ENCODE data around the gene DSE. TPM values are rescaled to one million over a fixed set of nuclear protein-coding genes. Genes with fewer than 3 reads are reported as not detected.

DSE gene
- total RNA-seq, 3 donors from 2014 or later (not counting 1 experiment from before 2014, with no cell fraction given): 7.4 to 9.6 (median 7.6) TPM

GRCh38 chr6:116385921-116386320 is 15.2 kb downstream of the DSE start:
- Mint-ChIP-seq H3K36me3 (no peaks in the 10 kb centered on the region), H3K9me3 (no peaks in the 10 kb centered on the region), H3K4me1 (peaks cover 7 to 9% of the 10 kb centered on the region in 2 donors), H3K27me3 (ENCODE audit: low read depth in 2 of 2) (peaks cover 9 to 11% of the 10 kb centered on the region in 2 donors), H3K4me3 (no peak overlapping the region), H3K27ac (no peak overlapping the region)
- DNase-seq: no peak
- ATAC-seq: no peak
- TF ChIP-seq, protein P1, sequence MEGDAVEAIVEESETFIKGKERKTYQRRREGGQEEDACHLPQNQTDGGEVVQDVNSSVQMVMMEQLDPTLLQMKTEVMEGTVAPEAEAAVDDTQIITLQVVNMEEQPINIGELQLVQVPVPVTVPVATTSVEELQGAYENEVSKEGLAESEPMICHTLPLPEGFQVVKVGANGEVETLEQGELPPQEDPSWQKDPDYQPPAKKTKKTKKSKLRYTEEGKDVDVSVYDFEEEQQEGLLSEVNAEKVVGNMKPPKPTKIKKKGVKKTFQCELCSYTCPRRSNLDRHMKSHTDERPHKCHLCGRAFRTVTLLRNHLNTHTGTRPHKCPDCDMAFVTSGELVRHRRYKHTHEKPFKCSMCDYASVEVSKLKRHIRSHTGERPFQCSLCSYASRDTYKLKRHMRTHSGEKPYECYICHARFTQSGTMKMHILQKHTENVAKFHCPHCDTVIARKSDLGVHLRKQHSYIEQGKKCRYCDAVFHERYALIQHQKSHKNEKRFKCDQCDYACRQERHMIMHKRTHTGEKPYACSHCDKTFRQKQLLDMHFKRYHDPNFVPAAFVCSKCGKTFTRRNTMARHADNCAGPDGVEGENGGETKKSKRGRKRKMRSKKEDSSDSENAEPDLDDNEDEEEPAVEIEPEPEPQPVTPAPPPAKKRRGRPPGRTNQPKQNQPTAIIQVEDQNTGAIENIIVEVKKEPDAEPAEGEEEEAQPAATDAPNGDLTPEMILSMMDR (IDR thresholded peaks at IDR 0.05): no peak
- no peaks in the 10 kb centered on the region for H3K9me3 ChIP-seq (ENCODE audit: control insufficient read depth, insufficient read depth, low read length)
- H3K4me3 ChIP-seq (ENCODE audit: low read length): no peak overlapping the region
- peaks cover 4% of the 10 kb centered on the region for H3K4me1 ChIP-seq (ENCODE audit: control insufficient read depth, insufficient read depth, low read length)
- H3K27me3 ChIP-seq (ENCODE audit: control insufficient read depth, insufficient read depth, low read length): no peaks in the 10 kb centered on the region
- intact Hi-C loops (cut with micrococcal nuclease): no loop called here
- no peak overlapping the region for H3K27ac ChIP-seq (ENCODE audit: low read length)
- no peaks in the 10 kb centered on the region for H3K36me3 ChIP-seq (ENCODE audit: control insufficient read depth, insufficient read depth, low read length)

- DNase-seq: peak in 1 of 2 donors; percentile 16
Observed at GRCh38 chr6:116386581-116387299, 16.0 kb downstream of the DSE start.

DNA sequence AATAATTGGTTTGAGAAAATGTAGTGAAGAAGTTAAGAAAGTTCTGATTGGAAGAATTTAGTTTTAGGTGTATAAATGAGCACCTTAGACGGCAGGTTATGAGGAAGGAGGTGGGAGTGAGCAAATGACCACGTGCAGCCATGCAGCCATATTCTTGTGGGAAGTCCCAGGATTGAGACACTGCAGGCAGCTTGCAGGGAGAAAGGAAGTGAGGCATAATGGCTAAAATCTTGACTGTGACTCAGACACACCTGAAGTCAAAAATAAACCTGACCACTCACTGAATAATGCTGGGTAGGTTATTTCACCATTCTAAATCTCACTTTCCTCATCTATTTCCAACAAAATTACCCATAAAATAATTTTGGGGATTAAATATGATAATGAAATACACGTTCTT is 16.6 kb downstream of the DSE start:
- ATAC-seq (peak in 1 of 3 donors; percentile 41), DNase-seq (peak in 1 of 2 donors; percentile 24)
- 58% methylated on average over 3 of the region's 3 CpGs for WGBS (ENCODE audit: insufficient coverage)
- Histone ChIP-seq H3K27me3 (ENCODE audit: control insufficient read depth, insufficient read depth, low read length) (no peaks in the 10 kb centered on the region), H3K4me3 (ENCODE audit: low read length) (no peak overlapping the region), H3K9me3 (ENCODE audit: control insufficient read depth, insufficient read depth, low read length) (no peaks in the 10 kb centered on the region), H3K4me1 (ENCODE audit: control insufficient read depth, insufficient read depth, low read length) (peaks cover 8% of the 10 kb centered on the region), H3K36me3 (ENCODE audit: control insufficient read depth, insufficient read depth, low read length) (no peaks in the 10 kb centered on the region), H3K27ac (ENCODE audit: low read length) (no peak overlapping the region)
- no peaks in the 10 kb centered on the region for H3K9me3 Mint-ChIP-seq
- no peaks in the 10 kb centered on the region for H3K36me3 Mint-ChIP-seq
- peaks cover 7 to 8% of the 10 kb centered on the region in 2 donors for H3K27me3 Mint-ChIP-seq (ENCODE audit: low read depth in 2 of 2)
- intact Hi-C loops (cut with micrococcal nuclease): no loop called here
- TF ChIP-seq, protein P1 (IDR thresholded peaks at IDR 0.05): no peak
- H3K4me1 Mint-ChIP-seq: peaks cover 12 to 14% of the 10 kb centered on the region in 2 donors
- no peak overlapping the region for H3K4me3 Mint-ChIP-seq
- H3K27ac Mint-ChIP-seq: no peak overlapping the region

More at GRCh38 chr6:116386581-116387299, 16.0 kb downstream of the DSE start:
- no peak for ATAC-seq
- H3K36me3 Mint-ChIP-seq: no peaks in the 10 kb centered on the region
- no peak overlapping the region for H3K4me3 ChIP-seq (ENCODE audit: low read length)
- H3K4me1 Mint-ChIP-seq: peaks cover 7 to 9% of the 10 kb centered on the region in 2 donors
- H3K27me3 ChIP-seq (ENCODE audit: control insufficient read depth, insufficient read depth, low read length): no peaks in the 10 kb centered on the region
- H3K27ac Mint-ChIP-seq: no peak overlapping the region
- WGBS (ENCODE audit: insufficient coverage): 50% methylated on average over 1 of the region's 4 CpGs
- H3K4me3 Mint-ChIP-seq: no peak overlapping the region
- intact Hi-C loops (cut with micrococcal nuclease): no loop called here
- H3K27ac ChIP-seq (ENCODE audit: low read length): no peak overlapping the region
- H3K9me3 ChIP-seq (ENCODE audit: control insufficient read depth, insufficient read depth, low read length): no peaks in the 10 kb centered on the region
- H3K36me3 ChIP-seq (ENCODE audit: control insufficient read depth, insufficient read depth, low read length): no peaks in the 10 kb centered on the region
- TF ChIP-seq, protein P1 (IDR thresholded peaks at IDR 0.05): no peak
- H3K27me3 Mint-ChIP-seq (ENCODE audit: low read depth in 2 of 2): peaks cover 8 to 9% of the 10 kb centered on the region in 2 donors
- H3K9me3 Mint-ChIP-seq: no peaks in the 10 kb centered on the region
- H3K4me1 ChIP-seq (ENCODE audit: control insufficient read depth, insufficient read depth, low read length): peaks cover 4% of the 10 kb centered on the region
